ENCODE data around the gene CALD1.

DNA sequence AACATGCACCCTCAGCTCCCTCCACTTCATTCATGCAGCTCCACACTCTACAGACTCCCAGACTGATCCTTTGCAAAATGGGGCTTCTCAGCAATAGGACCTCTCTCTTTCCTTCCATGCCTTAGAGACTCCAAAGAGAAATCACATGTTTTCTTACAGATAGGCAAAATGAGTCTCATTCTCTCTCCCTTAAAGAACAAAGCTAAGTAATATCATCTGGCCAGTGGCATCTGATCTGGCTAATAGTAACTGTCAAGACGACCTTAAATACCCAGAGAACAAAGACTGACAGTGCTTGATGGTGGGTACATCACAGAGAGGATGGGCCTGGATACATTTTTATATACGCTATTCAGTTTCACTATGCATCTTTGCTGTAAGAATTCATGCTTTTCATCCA is 43.1 kb upstream of the CALD1 start:
- TF ChIP-seq POLR2A (IDR thresholded peaks at IDR 0.05) (no peak), CTCF (IDR thresholded peaks at IDR 0.05) (no peak), POLR2AphosphoS5 (IDR thresholded peaks at IDR 0.05) (no peak)
